ENCODE results near the gene HSBP1.

DNA sequence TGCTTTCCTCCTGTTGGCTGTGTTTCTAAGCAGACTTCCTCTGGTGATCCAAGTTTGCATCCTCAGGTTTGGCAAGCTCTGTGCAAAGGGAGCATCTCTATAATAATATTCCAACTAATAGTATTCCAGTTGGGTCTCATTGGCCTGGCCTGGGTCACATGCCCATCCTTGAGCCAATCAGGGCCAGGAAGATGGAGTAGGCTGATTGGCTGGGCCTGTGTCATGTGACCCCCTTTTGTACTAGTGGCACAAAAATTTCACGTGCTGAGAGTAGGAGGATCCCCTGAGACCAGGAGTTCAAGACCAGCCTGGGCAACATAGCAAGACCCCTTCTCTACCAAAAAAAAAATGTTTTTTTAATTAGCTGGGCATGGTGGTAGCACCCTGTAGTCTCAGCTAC, 55.9 kb downstream of the HSBP1 start:
- TF ChIP-seq POLR2A (IDR thresholded peaks at IDR 0.05; ENCODE audit: low read depth, low read length) (no peak), FOS (IDR thresholded peaks at IDR 0.05; ENCODE audit: low read depth, low read length) (no peak), SMC3 (IDR thresholded peaks at IDR 0.05; ENCODE audit: low read depth, low read length) (no peak), RAD21 (IDR thresholded peaks at IDR 0.05; ENCODE audit: low read length) (no peak)
- TF ChIP-seq, protein P1, sequence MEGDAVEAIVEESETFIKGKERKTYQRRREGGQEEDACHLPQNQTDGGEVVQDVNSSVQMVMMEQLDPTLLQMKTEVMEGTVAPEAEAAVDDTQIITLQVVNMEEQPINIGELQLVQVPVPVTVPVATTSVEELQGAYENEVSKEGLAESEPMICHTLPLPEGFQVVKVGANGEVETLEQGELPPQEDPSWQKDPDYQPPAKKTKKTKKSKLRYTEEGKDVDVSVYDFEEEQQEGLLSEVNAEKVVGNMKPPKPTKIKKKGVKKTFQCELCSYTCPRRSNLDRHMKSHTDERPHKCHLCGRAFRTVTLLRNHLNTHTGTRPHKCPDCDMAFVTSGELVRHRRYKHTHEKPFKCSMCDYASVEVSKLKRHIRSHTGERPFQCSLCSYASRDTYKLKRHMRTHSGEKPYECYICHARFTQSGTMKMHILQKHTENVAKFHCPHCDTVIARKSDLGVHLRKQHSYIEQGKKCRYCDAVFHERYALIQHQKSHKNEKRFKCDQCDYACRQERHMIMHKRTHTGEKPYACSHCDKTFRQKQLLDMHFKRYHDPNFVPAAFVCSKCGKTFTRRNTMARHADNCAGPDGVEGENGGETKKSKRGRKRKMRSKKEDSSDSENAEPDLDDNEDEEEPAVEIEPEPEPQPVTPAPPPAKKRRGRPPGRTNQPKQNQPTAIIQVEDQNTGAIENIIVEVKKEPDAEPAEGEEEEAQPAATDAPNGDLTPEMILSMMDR (conservative IDR thresholded peaks at IDR 0.05; ENCODE audit: low read depth, low read length), result no peak
